Suprapubic skin (tissue), 4 donors: ENCODE results near the gene HSPB6. TPM values are rescaled to one million over a fixed set of nuclear protein-coding genes. Genes with fewer than 3 reads are reported as not detected.

ENCODE experiments used
- DNase-seq, 2 donors: peaks; one replicate each; pipeline ENCODE4 v3.0.0-alpha.2; 2019; ENCODE audit warnings: low spot score in 2 of 2
- H3K27ac ChIP-seq: fragments of 200-600 bp; sonication (generic); one replicate; pipeline ENCODE4 v1.5.1; 2019
- H3K27me3 ChIP-seq: fragments of 200-600 bp; sonication (generic); one replicate; pipeline ENCODE4 v1.5.1; 2019
- H3K36me3 ChIP-seq: fragments of 200-600 bp; sonication (generic); one replicate; pipeline ENCODE4 v1.5.1; 2019
- H3K4me1 ChIP-seq: fragments of 200-600 bp; sonication (generic); one replicate; pipeline ENCODE4 v1.5.1; 2019
- H3K4me3 ChIP-seq: fragments of 200-600 bp; sonication (generic); one replicate; pipeline ENCODE4 v1.5.1; 2019; ENCODE audit warnings: mild to moderate bottlenecking
- H3K9me3 ChIP-seq: fragments of 200-600 bp; sonication (generic); one replicate; pipeline ENCODE4 v1.5.1; 2019
- CTCF ChIP-seq, 2 donors: fragments of 200-600 bp in 1 of 2; fragments of 450-650 bp in 1 of 2; sonication (generic) in 1 of 2; IDR thresholded peaks; one replicate each; pipeline ENCODE4 v1.5.1; 2016 to 2019; ENCODE audit warnings: antibody characterized with exemption in 2 of 2, mild to moderate bottlenecking in 1 of 2, moderate library complexity in 1 of 2
- EP300 ChIP-seq: sonication (generic); formaldehyde crosslinking; IDR thresholded peaks from one replicate; pipeline ENCODE4 v1.6.1; 2017; ENCODE audit warnings: antibody characterized with exemption
- POLR2A ChIP-seq, 2 donors: fragments of 450-650 bp; IDR thresholded peaks; one replicate each; pipeline ENCODE4 v1.6.1; 2017; ENCODE audit warnings: antibody characterized with exemption in 2 of 2, mild to moderate bottlenecking in 2 of 2, moderate library complexity in 2 of 2
- POLR2AphosphoS5 ChIP-seq, 3 donors: sonication (generic); formaldehyde crosslinking; IDR thresholded peaks; one replicate each; pipeline ENCODE4 v1.6.1; 2017; ENCODE audit warnings: antibody characterized with exemption in 3 of 3
- WGBS: methylation state at CpG from one replicate; pipeline ENCODE4 v1.1.5; 2018; 5-methylcytosine and 5-hydroxymethylcytosine counted together
- total RNA-seq, 4 donors: library from RNA; depleted of rRNA; stranded (reverse); fragments of >200 nt; gene quantifications; one replicate each; pipeline ENCODE4 v1.1.0, GENCODE V29; 2016

HSPB6 gene
- total RNA-seq, 4 donors from 2014 or later: 4.1 to 13.4 (median 5.5) TPM

- no peak for TF ChIP-seq CTCF (IDR thresholded peaks at IDR 0.05)
- TF ChIP-seq EP300: no peak
- no peak for TF ChIP-seq POLR2AphosphoS5 (IDR thresholded peaks at IDR 0.05)
- TF ChIP-seq POLR2A (IDR thresholded peaks at IDR 0.05): no peak
- no peak for DNase-seq
- H3K4me1 ChIP-seq: no peaks in the 10 kb centered on the region
- no peak overlapping the region for H3K27ac ChIP-seq
- H3K36me3 ChIP-seq: peaks cover 49% of the 10 kb centered on the region
- H3K27me3 ChIP-seq: no peaks in the 10 kb centered on the region
- no peaks in the 10 kb centered on the region for H3K9me3 ChIP-seq
- no peak overlapping the region for H3K4me3 ChIP-seq
- WGBS: 91% methylated on average over 4 of the region's 15 CpGs
These were observed 11.2 kb upstream of the HSPB6 start for GRCh38 chr19:35768082-35768421.

- 83% methylated on average over 8 of the region's 34 CpGs for WGBS
- no peak overlapping the region for H3K27ac ChIP-seq
These were observed 10.7 kb upstream of the HSPB6 start for GRCh38 chr19:35767288-35768081.

GRCh38 chr19:35766571-35767104 is 9.8 kb upstream of the HSPB6 start:
- H3K9me3 ChIP-seq: no peaks in the 10 kb centered on the region
- no peak for DNase-seq
- 85% methylated on average over 2 of the region's 11 CpGs for WGBS
- no peak for TF ChIP-seq CTCF (IDR thresholded peaks at IDR 0.05)
- TF ChIP-seq POLR2A (IDR thresholded peaks at IDR 0.05): no peak
- TF ChIP-seq EP300: no peak
- no peak for TF ChIP-seq POLR2AphosphoS5 (IDR thresholded peaks at IDR 0.05)
- H3K27ac ChIP-seq: no peak overlapping the region
- H3K4me1 ChIP-seq: no peaks in the 10 kb centered on the region
- no peaks in the 10 kb centered on the region for H3K27me3 ChIP-seq
- peaks cover 57% of the 10 kb centered on the region for H3K36me3 ChIP-seq
- H3K4me3 ChIP-seq: no peak overlapping the region

More at GRCh38 chr19:35767288-35768081, 10.7 kb upstream of the HSPB6 start:
- Histone ChIP-seq H3K9me3 (no peaks in the 10 kb centered on the region), H3K4me3 (no peak overlapping the region), H3K36me3 (peaks cover 49% of the 10 kb centered on the region), H3K27me3 (no peaks in the 10 kb centered on the region), H3K4me1 (no peaks in the 10 kb centered on the region)
- no peak for DNase-seq
- TF ChIP-seq CTCF (IDR thresholded peaks at IDR 0.05) (no peak), EP300 (no peak), POLR2AphosphoS5 (IDR thresholded peaks at IDR 0.05) (no peak), POLR2A (IDR thresholded peaks at IDR 0.05) (no peak)

GRCh38 chr19:35764432-35765315 is 7.8 kb upstream of the HSPB6 start:
- H3K4me1 ChIP-seq: peaks cover 4% of the 10 kb centered on the region
- DNase-seq: no peak
- H3K27me3 ChIP-seq: no peaks in the 10 kb centered on the region
- TF ChIP-seq POLR2A (IDR thresholded peaks at IDR 0.05) (no peak), POLR2AphosphoS5 (IDR thresholded peaks at IDR 0.05) (no peak), CTCF (IDR thresholded peaks at IDR 0.05) (no peak), EP300 (no peak)
- no peak overlapping the region for H3K27ac ChIP-seq
- no peak overlapping the region for H3K4me3 ChIP-seq
- WGBS: 90% methylated on average over 17 of the region's 17 CpGs
- H3K36me3 ChIP-seq: peaks cover 58% of the 10 kb centered on the region
- no peaks in the 10 kb centered on the region for H3K9me3 ChIP-seq
